Endometrial microvascular endothelial cells (primary cell): ENCODE results near the gene ARHGEF9. TPM values are rescaled to one million over a fixed set of nuclear protein-coding genes. Genes with fewer than 3 reads are reported as not detected.

ENCODE experiments used
- in situ Hi-C: cut with HindIII; loops from 2 replicates; pipeline ENCODE4 v1.10.0; 2017; ENCODE audit warnings: low sequenced_read_pairs, low pct_unique_long_range_greater_than_20kb; ENCODE audit errors: inconsistent ontology term
- total RNA-seq: library from RNA; depleted of rRNA; stranded (reverse); fragments of >200 nt; gene quantifications from one replicate; pipeline ENCODE4 v1.2.3, GENCODE V29; 2015; ENCODE audit errors: inconsistent ontology term

Gene ARHGEF9
- total RNA-seq, 1 donor from 2014 or later, result 4.5 TPM

DNA sequence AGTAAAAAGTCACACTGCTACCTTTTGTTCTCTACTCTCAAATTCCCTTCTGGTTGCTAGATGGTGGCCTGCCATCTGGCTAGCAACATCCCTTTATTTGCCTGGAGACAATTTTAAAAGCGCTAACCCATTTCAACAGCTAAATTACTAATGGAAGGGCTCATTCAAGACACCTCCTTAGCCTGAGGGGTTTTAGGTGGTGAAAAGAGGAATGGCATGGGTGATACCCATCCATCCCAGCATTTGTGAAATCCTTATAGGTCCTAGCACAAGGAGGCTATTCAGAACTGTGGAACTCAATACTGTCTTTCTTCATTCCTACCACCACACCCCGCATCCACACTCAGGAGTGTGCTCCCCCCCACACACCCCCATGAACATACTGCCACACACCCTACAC, 33.5 kb downstream of the ARHGEF9 start:
- in situ Hi-C loops, result no loop called here

DNA sequence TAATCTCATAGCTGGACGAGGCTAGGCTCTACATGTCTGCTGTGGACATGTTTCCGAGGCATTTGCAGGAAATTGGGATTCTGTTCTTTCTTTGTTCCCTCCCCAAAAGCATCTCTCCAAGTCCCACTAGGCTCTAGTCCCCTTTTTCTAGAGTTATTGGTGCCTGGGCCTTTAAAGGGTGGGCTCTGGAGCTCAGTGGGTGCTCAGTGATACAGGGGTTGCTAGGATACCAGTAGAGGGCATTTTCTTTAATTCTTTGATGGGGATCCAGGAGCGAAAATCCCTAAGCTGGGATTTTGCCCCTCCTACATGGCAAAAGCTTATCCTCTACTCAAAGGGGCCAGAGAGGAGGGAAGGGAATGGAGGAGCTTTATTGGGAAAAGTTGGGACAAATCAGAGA, 34.2 kb downstream of the ARHGEF9 start:
- in situ Hi-C loops, result no loop called here

DNA sequence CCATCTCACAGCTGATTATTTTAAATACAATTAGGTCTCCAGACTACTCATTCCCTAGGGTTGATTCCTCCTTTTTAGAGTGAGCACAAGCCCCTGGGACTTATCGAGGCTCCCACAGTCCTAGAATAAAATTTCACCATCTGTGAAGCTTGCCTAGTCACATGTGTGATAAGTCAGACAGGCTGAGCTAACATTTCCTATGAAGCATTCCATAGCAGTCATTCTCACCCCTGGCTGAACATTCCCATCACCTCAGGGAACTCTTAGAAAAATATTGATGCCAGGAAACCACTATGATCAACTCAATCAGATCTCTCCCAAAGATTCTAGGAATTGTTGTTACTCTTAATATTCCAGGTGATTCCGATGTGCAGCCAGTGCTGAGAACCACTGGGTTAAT, 37.7 kb downstream of the ARHGEF9 start:
- in situ Hi-C loops, result no loop called here

DNA sequence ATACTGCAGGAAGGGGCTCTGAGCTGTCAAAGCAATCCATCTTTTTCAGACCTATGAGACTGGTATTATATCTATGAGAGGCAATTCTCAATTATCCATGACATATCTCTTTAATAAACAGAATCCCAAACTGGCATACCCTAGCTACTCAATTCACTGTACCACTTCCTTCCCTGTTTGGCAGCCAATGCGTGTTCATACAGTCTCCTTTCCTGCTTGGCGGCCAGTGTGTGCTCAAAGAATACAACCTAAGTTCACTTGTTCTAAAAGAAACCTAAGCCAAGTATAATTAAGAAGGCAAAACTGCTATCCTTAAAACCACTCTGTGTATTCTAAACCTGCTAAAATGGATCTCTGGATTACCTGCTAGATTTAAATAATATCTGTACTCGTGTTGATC, 38.3 kb downstream of the ARHGEF9 start:
- in situ Hi-C loops, result no loop called here

DNA sequence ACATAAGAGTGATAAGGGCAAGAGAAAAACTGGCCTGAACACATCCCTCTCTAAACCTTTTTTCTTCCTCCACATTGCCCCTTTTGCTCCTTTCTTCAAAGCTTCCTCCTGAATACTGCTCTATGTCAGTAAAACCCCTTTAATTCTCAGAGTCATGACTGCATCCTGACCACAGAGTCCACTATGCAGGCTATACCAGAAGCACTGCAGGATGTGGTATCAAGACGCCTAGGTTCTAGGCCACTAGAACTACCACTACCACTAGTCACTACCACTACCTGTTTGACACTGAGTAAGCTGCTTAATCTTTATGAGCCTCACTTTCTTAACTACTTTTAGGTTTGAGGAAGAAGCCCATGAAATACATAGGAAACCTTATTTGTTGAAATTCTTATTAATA, 38.7 kb downstream of the ARHGEF9 start:
- in situ Hi-C loops, result no loop called here

DNA sequence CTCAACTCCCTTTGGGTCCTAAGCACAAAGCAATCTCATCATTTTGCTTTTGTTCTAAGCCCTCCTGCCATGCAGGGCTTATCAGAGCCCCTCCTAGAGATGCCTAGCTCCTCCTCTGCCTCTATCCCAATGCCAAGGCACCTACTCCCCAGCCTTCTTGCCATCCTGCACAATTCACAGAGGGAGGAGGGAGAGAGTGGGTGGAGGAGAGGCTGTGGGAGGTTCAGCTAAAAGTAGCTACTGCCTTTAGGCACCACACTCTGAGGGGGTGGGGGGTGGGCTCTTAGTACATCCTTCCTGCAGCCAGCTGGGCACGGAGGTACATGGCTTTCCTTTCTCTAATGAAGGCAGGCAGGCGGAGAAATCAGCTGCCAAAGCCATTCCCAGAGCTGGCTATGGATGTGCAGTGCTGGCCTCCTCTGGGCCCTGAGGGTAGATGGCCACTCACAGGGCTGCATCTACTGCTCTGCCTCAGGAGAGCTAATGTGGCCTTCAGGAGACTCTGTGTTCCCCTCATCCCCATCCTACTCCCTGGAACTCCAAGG, 40.1 kb downstream of the ARHGEF9 start:
- in situ Hi-C loops, result no loop called here

DNA sequence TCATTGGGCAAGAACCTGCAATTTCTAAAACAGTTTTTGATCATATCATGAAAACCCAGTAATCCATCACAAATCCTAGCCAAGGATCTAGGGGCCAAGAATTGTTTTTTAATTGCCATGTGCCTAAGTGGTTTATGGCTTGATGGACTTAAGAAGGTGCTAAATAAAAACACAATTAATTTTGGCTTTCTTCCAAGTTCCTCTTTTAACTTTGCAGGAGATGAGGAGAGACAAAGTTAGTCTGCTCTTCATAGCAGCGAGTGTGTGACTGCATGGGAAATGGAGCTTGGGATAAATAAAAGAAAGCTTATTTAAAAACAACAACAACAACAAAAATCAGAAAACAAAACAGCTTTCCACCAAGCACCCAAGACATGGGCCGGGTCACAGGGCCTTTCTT, 41.4 kb downstream of the ARHGEF9 start:
- in situ Hi-C loops, result no loop called here

DNA sequence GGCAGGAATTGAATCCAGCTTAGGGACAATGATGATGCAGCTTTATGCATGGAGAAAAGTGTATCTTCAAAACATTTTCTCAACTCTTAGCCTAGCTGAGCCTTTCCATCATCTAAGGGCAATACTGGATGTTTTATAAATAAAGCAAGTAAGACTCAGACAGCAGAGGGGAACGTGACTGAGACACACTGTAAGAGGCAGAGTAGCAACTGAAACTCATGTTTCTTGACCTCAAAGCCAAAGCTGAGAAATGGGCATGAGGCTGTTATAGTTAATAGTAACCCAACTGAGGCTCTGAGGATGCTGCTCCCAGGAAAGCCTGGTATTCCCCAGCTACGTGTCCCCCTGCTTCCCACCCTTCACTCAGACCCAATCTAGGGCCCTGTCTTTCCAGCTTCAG, 44.6 kb downstream of the ARHGEF9 start:
- in situ Hi-C loops, result no loop called here

DNA sequence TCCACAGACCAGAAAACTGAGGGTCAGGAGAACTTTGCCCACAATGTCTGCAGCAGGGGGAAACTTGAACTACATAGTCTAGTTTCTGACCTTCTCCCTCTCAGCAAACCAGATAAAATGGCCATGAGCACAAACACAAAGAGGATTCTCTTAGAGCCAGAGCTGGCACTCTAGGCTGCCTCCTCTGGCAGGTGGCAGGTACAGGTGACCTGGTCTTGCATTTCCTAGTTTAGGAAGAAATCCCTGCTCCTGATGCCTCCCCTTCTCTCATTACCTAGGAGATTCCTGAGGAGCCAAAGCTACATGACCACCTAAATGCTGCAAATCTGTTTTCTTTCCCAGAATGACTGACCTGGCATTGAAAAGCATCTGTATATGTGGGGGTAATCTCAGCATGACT, 45.1 kb downstream of the ARHGEF9 start:
- in situ Hi-C loops, result no loop called here

DNA sequence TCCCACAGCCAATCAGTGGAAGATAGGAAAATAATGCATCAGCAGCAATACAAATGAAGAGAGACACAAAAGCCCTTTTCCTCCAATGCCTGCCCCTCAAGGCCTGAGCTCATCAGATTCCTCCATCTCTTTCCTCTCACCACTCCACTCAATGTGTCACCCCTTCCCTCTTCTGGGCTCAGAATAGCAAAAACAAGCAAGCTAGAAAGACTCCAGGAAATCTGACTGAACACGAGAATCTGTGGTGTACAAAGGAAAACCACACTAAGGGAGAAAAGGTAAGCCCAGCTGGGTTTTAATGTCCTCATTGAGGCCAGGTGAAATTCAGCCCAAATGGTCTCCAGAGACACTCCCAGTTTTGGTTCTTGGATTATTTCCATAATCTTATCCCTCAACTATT, 46.3 kb downstream of the ARHGEF9 start:
- in situ Hi-C loops, result no loop called here

DNA sequence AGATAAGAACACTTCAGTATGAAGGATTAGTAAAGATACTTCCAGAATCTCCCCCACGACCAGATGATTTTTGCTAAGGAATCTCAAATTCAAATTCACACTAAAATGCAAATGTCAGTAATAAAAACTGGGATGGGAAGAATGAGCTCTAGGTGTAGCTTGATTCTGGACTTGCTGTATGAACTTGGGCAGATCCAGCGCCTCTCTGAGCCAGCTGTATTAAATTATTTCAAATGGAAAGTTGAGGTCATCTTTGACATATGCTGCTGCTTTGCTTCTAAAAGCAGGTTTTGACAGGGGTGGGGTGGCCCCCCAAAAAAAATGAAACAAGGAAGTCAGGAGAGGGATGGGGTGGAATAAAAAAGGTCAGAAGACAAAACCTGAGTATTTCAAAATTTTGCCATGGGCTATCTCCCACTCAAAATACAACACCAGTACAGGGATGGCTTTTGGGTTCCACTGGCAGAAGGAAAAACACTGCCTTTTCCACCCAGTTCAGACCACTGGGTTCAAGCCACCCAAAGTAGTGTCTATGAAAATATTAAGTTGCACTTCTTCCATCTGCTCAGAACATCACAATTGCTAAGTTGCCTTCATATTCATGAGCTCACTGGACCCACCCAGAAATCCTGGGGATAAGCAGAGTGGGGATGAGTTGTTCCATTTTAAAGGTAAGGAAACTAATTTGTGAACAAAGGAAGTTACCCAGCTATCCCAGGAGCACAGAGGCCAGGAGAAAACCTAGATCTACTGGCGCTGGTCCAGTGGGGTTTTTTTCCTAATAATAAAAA, 47.7 kb downstream of the ARHGEF9 start:
- in situ Hi-C loops, result no loop called here

DNA sequence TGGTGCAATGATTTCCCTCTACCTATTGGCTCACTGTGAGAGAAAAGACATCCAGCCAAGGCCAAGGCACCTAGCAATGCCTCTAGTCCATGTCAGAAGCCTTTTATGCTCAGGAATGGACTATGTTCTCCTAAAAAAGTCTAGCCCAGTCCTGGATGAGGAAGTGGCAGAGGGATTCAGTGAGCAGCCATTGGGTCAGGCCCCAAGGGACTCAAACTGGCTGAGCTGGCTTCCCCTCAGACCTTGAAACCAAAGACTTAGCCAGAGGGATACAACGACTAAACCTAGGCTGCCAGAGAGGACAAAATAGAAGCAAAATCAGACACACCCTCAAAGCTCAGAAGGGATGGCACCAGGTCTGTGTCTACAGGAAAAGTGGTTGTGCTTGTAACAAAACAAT, 49.1 kb downstream of the ARHGEF9 start:
- in situ Hi-C loops, result no loop called here

DNA sequence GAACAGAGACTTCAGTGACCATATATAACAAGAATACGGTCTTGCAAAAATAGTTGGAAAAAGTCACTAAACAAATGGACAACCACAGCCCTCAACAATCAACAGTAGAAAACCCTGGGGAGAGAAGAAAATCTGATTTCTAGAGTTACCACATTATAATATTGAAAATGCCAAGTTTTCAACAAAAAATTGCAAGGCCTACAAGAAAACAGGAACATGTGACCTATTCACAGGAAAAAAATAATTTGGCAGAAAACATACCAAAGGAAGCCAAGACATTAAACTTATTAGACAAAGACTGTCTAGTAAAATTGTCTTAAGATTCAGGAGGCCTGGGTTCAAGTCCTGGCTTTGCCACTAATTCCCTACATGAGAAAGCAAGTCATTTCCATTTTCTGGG, 64.7 kb downstream of the ARHGEF9 start:
- in situ Hi-C loops, result no loop called here

DNA sequence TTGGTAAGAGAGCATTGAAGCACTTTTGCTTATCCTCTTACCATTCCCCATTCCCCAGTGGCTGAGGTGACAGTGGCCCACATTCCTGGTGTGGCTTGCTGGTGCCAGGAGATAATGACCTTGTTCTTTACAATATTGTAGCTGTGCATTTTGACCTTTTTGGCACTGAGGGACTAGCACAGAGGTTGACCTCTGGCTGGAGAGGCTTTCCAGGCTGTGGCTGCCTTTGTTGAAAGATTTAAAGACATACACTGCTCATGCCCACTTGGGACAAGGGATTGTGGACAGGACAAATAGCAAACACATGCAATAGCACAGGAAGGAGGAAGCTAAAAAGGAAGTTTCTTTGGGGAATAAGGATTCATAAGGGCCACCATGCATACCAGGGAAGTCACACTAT, 65.4 kb downstream of the ARHGEF9 start:
- in situ Hi-C loops, result no loop called here

DNA sequence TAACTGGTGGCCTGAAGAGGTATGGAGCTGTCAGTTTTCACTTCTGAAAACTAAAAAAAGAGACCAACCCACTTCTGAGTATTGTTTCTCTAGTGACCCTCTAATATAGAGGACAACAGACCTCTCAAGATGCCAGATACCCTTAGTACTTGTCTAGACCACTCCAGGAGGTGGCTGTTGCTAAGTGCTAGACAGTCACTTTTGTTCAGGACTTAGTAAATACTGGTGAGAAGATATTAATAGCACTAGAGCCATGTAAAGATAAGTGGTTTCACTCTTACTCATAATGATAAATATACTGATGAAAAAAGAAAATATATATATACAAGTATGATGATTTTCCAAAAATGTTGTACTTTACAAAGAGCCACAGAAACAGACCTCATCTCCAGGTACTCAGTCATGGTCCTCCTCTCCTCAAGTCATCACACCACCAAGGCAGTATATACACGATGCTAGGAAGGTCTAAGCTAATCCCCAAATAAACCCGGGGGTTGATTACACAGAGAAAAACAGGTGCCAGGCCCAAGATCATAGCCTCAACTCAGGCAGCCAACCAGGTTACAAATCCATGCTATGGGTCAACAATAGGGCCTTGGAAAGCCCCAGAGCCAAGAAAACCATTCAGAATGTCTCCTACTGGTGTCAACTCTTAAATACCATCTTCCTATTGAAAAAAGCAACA, 66.9 kb downstream of the ARHGEF9 start:
- in situ Hi-C loops, result no loop called here

DNA sequence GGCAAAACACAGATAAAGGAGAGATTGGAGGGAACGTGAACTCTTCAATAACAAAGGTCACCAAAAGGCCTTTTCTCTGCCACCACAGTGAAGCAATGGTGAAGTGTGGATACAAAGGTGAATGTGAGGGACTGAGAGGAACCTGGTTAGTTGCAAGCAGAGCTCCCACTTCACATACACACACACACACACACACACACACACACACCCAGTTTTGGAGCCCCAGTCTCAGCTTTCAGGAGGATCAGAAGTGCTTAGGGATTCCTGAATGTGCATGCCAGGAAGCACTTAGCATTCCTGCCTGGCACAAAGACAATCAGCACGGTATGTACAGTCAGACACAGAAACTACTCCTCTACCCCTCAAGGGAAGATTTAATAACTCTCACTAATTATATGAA, 71.5 kb downstream of the ARHGEF9 start:
- in situ Hi-C loops, result no loop called here

DNA sequence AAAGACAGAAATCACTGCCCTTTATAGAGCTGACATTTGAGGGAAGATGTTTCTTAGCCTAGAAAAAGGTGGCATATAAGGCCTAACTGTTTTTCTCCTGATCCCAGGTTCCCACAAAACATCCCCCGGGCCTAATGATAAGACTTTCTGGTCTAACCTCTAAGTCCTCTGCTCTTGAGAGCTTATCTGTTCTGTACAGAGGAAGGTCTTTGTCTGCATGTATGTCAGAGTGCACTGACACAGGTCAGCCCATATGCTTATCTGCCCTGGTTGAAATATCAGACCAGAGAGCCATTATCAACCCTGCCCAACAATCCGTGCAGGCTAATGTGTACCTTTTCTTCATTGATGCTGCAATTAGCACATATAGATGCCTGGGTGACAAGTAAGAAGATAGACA, 76.2 kb downstream of the ARHGEF9 start:
- in situ Hi-C loops, result no loop called here

DNA sequence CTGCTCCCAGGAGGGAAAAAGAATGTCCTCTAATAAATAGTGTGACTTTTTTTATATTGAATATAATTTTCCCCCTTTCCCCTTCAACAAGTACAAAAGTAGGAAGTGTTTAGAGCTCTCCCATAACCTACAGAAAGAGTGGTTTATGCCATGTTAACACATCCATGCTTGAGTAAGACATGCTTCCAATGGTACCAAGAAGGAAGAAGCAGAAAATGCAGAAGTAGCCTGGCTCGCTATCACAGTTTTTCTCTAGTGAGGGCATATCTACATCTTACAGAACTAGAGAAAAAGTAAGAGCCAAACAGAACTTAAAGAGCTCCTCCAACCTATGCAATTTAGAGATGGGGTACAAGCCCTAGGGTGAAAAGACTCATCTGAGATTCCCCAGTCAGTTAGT, 82.5 kb downstream of the ARHGEF9 start:
- in situ Hi-C loops, result no loop called here

DNA sequence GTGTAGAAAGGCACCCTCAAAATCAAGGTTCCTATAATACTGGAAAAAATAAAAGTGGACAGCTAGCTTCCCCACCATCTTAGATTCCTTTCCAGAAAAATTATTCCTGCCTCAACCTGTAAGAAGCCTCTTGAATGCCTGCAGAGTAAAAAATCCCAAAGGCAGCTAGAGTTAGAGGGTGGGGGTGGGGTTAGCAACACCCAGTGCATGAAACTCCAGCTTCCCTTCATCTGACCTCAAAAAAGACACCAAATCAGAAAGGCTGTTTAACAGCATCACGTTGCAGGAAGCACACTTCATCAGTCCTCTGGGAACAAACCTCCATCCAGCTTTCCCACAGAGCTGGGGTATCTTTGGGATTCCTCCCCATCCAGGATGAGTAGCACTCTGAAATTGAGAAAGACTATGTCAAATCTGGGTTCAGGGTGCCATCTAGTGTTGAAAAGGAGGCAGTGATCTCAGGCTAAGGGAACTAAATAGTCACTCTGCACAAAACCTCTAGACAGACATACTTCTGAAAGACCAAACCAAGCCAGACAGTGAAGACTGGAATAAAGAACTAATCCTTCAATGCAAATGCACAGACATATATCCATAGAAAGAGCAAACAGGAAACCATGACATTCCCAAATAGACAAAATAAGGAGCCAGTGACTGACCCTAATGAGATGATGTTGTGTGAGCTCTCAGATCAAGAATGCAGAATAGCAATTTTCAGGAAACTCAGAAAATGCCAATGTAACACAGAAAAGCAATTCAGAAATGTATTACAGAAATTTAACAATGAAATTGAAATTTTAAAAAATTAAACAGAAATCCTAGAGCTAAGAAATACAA, 97.9 kb downstream of the ARHGEF9 start:
- in situ Hi-C loops, result no loop called here

DNA sequence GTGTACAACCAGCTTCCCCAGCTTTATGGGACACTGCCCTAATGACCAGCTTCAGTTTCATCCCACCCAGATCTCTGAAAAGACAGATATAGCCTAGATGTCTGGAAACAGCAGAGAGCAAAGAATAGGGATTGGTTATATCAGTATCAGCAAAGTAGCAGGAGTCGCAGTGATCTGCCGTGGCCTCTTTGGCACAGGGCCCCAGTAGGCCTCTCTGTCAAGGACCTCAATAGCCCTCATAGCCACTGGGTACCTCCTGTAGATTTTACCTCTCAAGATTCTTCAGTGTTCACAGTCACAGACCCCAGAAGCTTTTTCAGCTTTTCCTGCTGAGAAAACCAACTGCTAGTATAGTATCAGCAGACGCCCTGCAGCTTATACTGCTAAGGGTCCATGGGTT, 104.6 kb downstream of the ARHGEF9 start:
- in situ Hi-C loops, result no loop called here
